Liver (tissue), 9 donors: ENCODE data around the gene MCF2L2. TPM values are rescaled to one million over a fixed set of nuclear protein-coding genes. Genes with fewer than 3 reads are reported as not detected.

Experiments used
- DNase-seq: peaks from one replicate; pipeline ENCODE4 v3.0.0-alpha.2; 2017; ENCODE audit warnings: low spot score
- H3K27ac ChIP-seq, 2 donors: one replicate each; pipeline ENCODE4 v1.7.0; 2013; ENCODE audit warnings: inconsistent platforms in 2 of 2, low read length in 2 of 2, control low read depth in 1 of 2, low read depth in 1 of 2, mild to moderate bottlenecking in 1 of 2
- H3K27me3 ChIP-seq, 4 donors: one replicate each; pipeline versions ENCODE4 v1.6.1 to v1.7.0; 2013; ENCODE audit warnings: low read length in 3 of 4, inconsistent platforms in 1 of 4, mild to moderate bottlenecking in 1 of 4, moderate library complexity in 1 of 4; ENCODE audit not compliant: control insufficient read depth in 4 of 4, insufficient read depth in 4 of 4
- H3K36me3 ChIP-seq, 4 donors: one replicate each; pipeline versions ENCODE4 v1.6.1 to v1.7.0; 2013; ENCODE audit warnings: low read length in 3 of 4, mild to moderate bottlenecking in 3 of 4, low read depth in 1 of 4, moderate library complexity in 1 of 4; ENCODE audit not compliant: control insufficient read depth in 4 of 4, insufficient read depth in 3 of 4
- H3K4me1 ChIP-seq, 4 donors: one replicate each; pipeline versions ENCODE4 v1.6.1 to v1.7.0; 2013; ENCODE audit warnings: low read length in 3 of 4, mild to moderate bottlenecking in 3 of 4, moderate library complexity in 1 of 4; ENCODE audit not compliant: control insufficient read depth in 4 of 4, insufficient read depth in 4 of 4
- H3K4me3 ChIP-seq, 3 donors: one replicate each; pipeline versions ENCODE4 v1.6.1 to v1.7.0; 2013; ENCODE audit warnings: low read length in 3 of 3, control low read depth in 1 of 3, low read depth in 1 of 3, mild to moderate bottlenecking in 1 of 3
- H3K9ac ChIP-seq, 2 donors: one replicate each; pipeline ENCODE4 v1.7.0; 2013; ENCODE audit warnings: low read length in 2 of 2, mild to moderate bottlenecking in 2 of 2, moderate library complexity in 2 of 2, control low read depth in 1 of 2, low read depth in 1 of 2
- H3K9me3 ChIP-seq, 4 donors: one replicate each; pipeline versions ENCODE4 v1.6.1 to v1.7.0; 2013; ENCODE audit warnings: low read length in 3 of 4; ENCODE audit not compliant: control insufficient read depth in 4 of 4
- EGR1 ChIP-seq, 2 donors: IDR thresholded peaks; 2 replicates each; pipeline ENCODE4 v1.6.1; 2016 to 2018; ENCODE audit warnings: antibody characterized with exemption in 2 of 2, low read depth in 2 of 2
- FOXA1 ChIP-seq: IDR thresholded peaks from 2 replicates; pipeline ENCODE4 v1.6.1; 2016; ENCODE audit warnings: antibody characterized with exemption
- FOXA2 ChIP-seq: IDR thresholded peaks from 2 replicates; pipeline ENCODE4 v1.6.1; 2016; ENCODE audit warnings: antibody characterized with exemption
- GABPA ChIP-seq, 2 donors: IDR thresholded peaks in 1 of 2; conservative IDR thresholded peaks in 1 of 2; 2 replicates each; pipeline ENCODE4 v1.6.1; 2016; ENCODE audit warnings: antibody characterized with exemption in 2 of 2, mild to moderate bottlenecking in 1 of 2, moderate library complexity in 1 of 2
- HNF4A ChIP-seq, 2 donors: conservative IDR thresholded peaks; 2 replicates each; pipeline ENCODE4 v1.6.1; 2016; ENCODE audit warnings: antibody characterized with exemption in 2 of 2, mild to moderate bottlenecking in 2 of 2
- HNF4G ChIP-seq: IDR thresholded peaks from 2 replicates; pipeline ENCODE4 v1.6.1; 2016; ENCODE audit warnings: antibody characterized with exemption
- NR2F2 ChIP-seq: IDR thresholded peaks from 2 replicates; pipeline ENCODE4 v1.6.1; 2016; ENCODE audit warnings: antibody characterized with exemption
- RAD21 ChIP-seq, 2 donors: IDR thresholded peaks; 2 replicates each; pipeline ENCODE4 v1.6.1; 2016; ENCODE audit warnings: antibody characterized with exemption in 2 of 2, mild to moderate bottlenecking in 2 of 2
- REST ChIP-seq: IDR thresholded peaks from 2 replicates; pipeline ENCODE4 v1.6.1; 2016; ENCODE audit warnings: antibody characterized with exemption, mild to moderate bottlenecking
- RXRA ChIP-seq, 2 donors: IDR thresholded peaks; 2 replicates each; pipeline ENCODE4 v1.6.1; 2017 to 2018; ENCODE audit warnings: antibody characterized with exemption in 2 of 2, mild to moderate bottlenecking in 1 of 2
- TAF1 ChIP-seq: conservative IDR thresholded peaks from 2 replicates; pipeline ENCODE4 v1.6.1; 2016; ENCODE audit warnings: antibody characterized with exemption, mild to moderate bottlenecking
- YY1 ChIP-seq: IDR thresholded peaks from 2 replicates; pipeline ENCODE4 v1.6.1; 2016; ENCODE audit warnings: antibody characterized with exemption, mild to moderate bottlenecking
- WGBS: extraction: QIAGEN DNeasy Blood & Tissue Kit; methylation state at CpG from one replicate; pipeline ENCODE4 v1.1.7; 2013; 5-methylcytosine and 5-hydroxymethylcytosine counted together
- polyA plus RNA-seq, 2 donors: library from polyadenylated mRNA; stranded (reverse) in 1 of 2; unstranded in 1 of 2; fragments of 200-250 nt in 1 of 2; fragments of >200 nt in 1 of 2; fragmentation: Nextera tagmentation in 1 of 2; extraction: Ambion mirVana in 1 of 2; gene quantifications; one replicate each; pipeline versions ENCODE4 v1.2.1 to v1.2.3, GENCODE V29; 2013 to 2015
- total RNA-seq, 2 donors: library from RNA; depleted of rRNA; stranded (reverse); fragments of >200 nt; gene quantifications; one replicate each; pipeline ENCODE4 v1.2.3, GENCODE V29; 2014
- TF ChIP-seq, protein P1 (sequence below): IDR thresholded peaks from 2 replicates; pipeline ENCODE4 v1.6.1; 2016; ENCODE audit warnings: antibody characterized with exemption
- TF ChIP-seq, protein P2 (sequence below): fragments of 150-350 bp; IDR thresholded peaks from 2 replicates; pipeline ENCODE4 v1.5.1; 2017; ENCODE audit warnings: improper control_type of control experiment, low read depth, low read length; ENCODE audit not compliant: missing input control
- TF ChIP-seq, protein P3 (sequence below): IDR thresholded peaks from 2 replicates; pipeline ENCODE4 v1.6.1; 2016; ENCODE audit warnings: antibody characterized with exemption
- TF ChIP-seq, protein P4 (sequence below): IDR thresholded peaks from 2 replicates; pipeline ENCODE4 v1.6.1; 2016; ENCODE audit warnings: antibody characterized with exemption
- donor health status: healthy.
- donor health status: healthy.
- donor health status: healthy.
- donor health status: healthy.
- donor health status: healthy.

Gene MCF2L2
- total and polyA plus RNA-seq, 4 donors, result 0.02 to 0.47 (median 0.17) TPM; not detected in 1

GRCh38 chr3:183214277-183214612, 214.2 kb downstream of the MCF2L2 start:
- TF ChIP-seq HNF4G, result no peak
- TF ChIP-seq, protein P1, sequence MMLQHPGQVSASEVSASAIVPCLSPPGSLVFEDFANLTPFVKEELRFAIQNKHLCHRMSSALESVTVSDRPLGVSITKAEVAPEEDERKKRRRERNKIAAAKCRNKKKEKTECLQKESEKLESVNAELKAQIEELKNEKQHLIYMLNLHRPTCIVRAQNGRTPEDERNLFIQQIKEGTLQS, result no peak
- no peak for TF ChIP-seq FOXA2
- no peak overlapping the region for H3K4me3 ChIP-seq
- H3K9me3 ChIP-seq, result no peaks in the 10 kb centered on the region
- H3K9ac ChIP-seq, result no peak overlapping the region
- 73% methylated on average over 2 of the region's 2 CpGs for whole genome bisulfite sequencing
- DNase-seq, result no peak
- H3K36me3 ChIP-seq, result no peaks in the 10 kb centered on the region
- H3K27ac ChIP-seq, result no peak overlapping the region
- peaks cover 0 to 12% (median 2%) of the 10 kb centered on the region in 4 donors for H3K4me1 ChIP-seq
- H3K27me3 ChIP-seq, result no peaks in the 10 kb centered on the region

- TF ChIP-seq RAD21 (IDR thresholded peaks at IDR 0.05) (no peak), TAF1 (no peak), NR2F2 (no peak), REST (no peak)
- TF ChIP-seq, protein P2, sequence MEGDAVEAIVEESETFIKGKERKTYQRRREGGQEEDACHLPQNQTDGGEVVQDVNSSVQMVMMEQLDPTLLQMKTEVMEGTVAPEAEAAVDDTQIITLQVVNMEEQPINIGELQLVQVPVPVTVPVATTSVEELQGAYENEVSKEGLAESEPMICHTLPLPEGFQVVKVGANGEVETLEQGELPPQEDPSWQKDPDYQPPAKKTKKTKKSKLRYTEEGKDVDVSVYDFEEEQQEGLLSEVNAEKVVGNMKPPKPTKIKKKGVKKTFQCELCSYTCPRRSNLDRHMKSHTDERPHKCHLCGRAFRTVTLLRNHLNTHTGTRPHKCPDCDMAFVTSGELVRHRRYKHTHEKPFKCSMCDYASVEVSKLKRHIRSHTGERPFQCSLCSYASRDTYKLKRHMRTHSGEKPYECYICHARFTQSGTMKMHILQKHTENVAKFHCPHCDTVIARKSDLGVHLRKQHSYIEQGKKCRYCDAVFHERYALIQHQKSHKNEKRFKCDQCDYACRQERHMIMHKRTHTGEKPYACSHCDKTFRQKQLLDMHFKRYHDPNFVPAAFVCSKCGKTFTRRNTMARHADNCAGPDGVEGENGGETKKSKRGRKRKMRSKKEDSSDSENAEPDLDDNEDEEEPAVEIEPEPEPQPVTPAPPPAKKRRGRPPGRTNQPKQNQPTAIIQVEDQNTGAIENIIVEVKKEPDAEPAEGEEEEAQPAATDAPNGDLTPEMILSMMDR, result no peak
- Histone ChIP-seq H3K4me1 (peaks cover 0 to 12% (median 2%) of the 10 kb centered on the region in 4 donors), H3K27me3 (no peaks in the 10 kb centered on the region), H3K36me3 (no peaks in the 10 kb centered on the region), H3K4me3 (no peak overlapping the region), H3K9me3 (no peaks in the 10 kb centered on the region), H3K27ac (no peak overlapping the region), H3K9ac (no peak overlapping the region)
- WGBS, result 80% methylated on average over 3 of the region's 3 CpGs
- no peak for DNase-seq
Measured at GRCh38 chr3:183213415-183214276, 214.8 kb downstream of the MCF2L2 start.

DNA sequence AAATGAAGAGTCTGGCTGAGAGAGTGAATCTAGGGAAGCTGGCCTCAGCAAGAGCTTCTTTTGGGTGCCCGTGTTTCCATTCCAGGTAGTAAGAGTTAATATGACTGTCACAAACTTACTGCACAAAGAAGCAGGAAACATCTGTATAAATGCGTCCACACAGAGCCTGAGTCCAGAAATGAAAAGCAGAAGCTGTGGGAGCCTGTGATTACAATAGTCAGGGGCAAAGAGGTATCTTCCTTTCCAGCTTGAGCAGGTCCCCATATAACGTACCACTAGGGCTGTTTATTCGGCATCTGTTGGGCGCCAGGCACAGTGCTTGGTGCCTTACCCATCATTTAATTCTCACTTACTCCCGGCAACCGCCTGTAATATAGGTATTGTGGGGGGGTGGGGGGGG, 215.9 kb downstream of the MCF2L2 start:
- H3K27me3 ChIP-seq, result no peaks in the 10 kb centered on the region
- H3K27ac ChIP-seq, result no peak overlapping the region
- H3K4me3 ChIP-seq, result no peak overlapping the region
- no peaks in the 10 kb centered on the region for H3K9me3 ChIP-seq
- DNase-seq, result no peak
- no peaks in the 10 kb centered on the region for H3K36me3 ChIP-seq
- H3K4me1 ChIP-seq, result peaks cover 0 to 12% (median 2%) of the 10 kb centered on the region in 4 donors
- WGBS, result 80% methylated on average over 7 of the region's 7 CpGs
- no peak overlapping the region for H3K9ac ChIP-seq
- no peak for TF ChIP-seq HNF4A (conservative IDR thresholded peaks at IDR 0.05)
- TF ChIP-seq, protein P3, sequence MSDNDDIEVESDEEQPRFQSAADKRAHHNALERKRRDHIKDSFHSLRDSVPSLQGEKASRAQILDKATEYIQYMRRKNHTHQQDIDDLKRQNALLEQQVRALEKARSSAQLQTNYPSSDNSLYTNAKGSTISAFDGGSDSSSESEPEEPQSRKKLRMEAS, result no peak
- TF ChIP-seq NR2F2, result no peak
- no peak for TF ChIP-seq TAF1
- TF ChIP-seq RXRA (IDR thresholded peaks at IDR 0.05), result no peak
- TF ChIP-seq, protein P4, sequence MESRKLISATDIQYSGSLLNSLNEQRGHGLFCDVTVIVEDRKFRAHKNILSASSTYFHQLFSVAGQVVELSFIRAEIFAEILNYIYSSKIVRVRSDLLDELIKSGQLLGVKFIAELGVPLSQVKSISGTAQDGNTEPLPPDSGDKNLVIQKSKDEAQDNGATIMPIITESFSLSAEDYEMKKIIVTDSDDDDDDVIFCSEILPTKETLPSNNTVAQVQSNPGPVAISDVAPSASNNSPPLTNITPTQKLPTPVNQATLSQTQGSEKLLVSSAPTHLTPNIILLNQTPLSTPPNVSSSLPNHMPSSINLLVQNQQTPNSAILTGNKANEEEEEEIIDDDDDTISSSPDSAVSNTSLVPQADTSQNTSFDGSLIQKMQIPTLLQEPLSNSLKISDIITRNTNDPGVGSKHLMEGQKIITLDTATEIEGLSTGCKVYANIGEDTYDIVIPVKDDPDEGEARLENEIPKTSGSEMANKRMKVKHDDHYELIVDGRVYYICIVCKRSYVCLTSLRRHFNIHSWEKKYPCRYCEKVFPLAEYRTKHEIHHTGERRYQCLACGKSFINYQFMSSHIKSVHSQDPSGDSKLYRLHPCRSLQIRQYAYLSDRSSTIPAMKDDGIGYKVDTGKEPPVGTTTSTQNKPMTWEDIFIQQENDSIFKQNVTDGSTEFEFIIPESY, result no peak
- TF ChIP-seq YY1, result no peak
- TF ChIP-seq EGR1 (IDR thresholded peaks at IDR 0.05; ENCODE audit: low read depth in 2 of 2), result no peak
- TF ChIP-seq FOXA1, result no peak
- TF ChIP-seq, protein P2, result no peak
- no peak for TF ChIP-seq GABPA (IDR thresholded peaks at IDR 0.05 in 1 of 2, conservative IDR thresholded peaks at IDR 0.05 in 1 of 2)
- no peak for TF ChIP-seq RAD21 (IDR thresholded peaks at IDR 0.05)
- TF ChIP-seq, protein P1, result no peak
